Liver (tissue), 9 donors: ENCODE data around the gene TNPO3. TPM values are rescaled to one million over a fixed set of nuclear protein-coding genes. Genes with fewer than 3 reads are reported as not detected.

ENCODE experiments used
- DNase-seq: peaks from one replicate; pipeline ENCODE4 v3.0.0-alpha.2; 2017; ENCODE audit warnings: low spot score
- H3K27ac ChIP-seq, 2 donors: one replicate each; pipeline ENCODE4 v1.7.0; 2013; ENCODE audit warnings: inconsistent platforms in 2 of 2, low read length in 2 of 2, control low read depth in 1 of 2, low read depth in 1 of 2, mild to moderate bottlenecking in 1 of 2
- H3K27me3 ChIP-seq, 4 donors: one replicate each; pipeline versions ENCODE4 v1.6.1 to v1.7.0; 2013; ENCODE audit warnings: low read length in 3 of 4, inconsistent platforms in 1 of 4, mild to moderate bottlenecking in 1 of 4, moderate library complexity in 1 of 4; ENCODE audit not compliant: control insufficient read depth in 4 of 4, insufficient read depth in 4 of 4
- H3K36me3 ChIP-seq, 4 donors: one replicate each; pipeline versions ENCODE4 v1.6.1 to v1.7.0; 2013; ENCODE audit warnings: low read length in 3 of 4, mild to moderate bottlenecking in 3 of 4, low read depth in 1 of 4, moderate library complexity in 1 of 4; ENCODE audit not compliant: control insufficient read depth in 4 of 4, insufficient read depth in 3 of 4
- H3K4me1 ChIP-seq, 4 donors: one replicate each; pipeline versions ENCODE4 v1.6.1 to v1.7.0; 2013; ENCODE audit warnings: low read length in 3 of 4, mild to moderate bottlenecking in 3 of 4, moderate library complexity in 1 of 4; ENCODE audit not compliant: control insufficient read depth in 4 of 4, insufficient read depth in 4 of 4
- H3K4me3 ChIP-seq, 3 donors: one replicate each; pipeline versions ENCODE4 v1.6.1 to v1.7.0; 2013; ENCODE audit warnings: low read length in 3 of 3, control low read depth in 1 of 3, low read depth in 1 of 3, mild to moderate bottlenecking in 1 of 3
- H3K9ac ChIP-seq, 2 donors: one replicate each; pipeline ENCODE4 v1.7.0; 2013; ENCODE audit warnings: low read length in 2 of 2, mild to moderate bottlenecking in 2 of 2, moderate library complexity in 2 of 2, control low read depth in 1 of 2, low read depth in 1 of 2
- H3K9me3 ChIP-seq, 4 donors: one replicate each; pipeline versions ENCODE4 v1.6.1 to v1.7.0; 2013; ENCODE audit warnings: low read length in 3 of 4; ENCODE audit not compliant: control insufficient read depth in 4 of 4
- ATF3 ChIP-seq: IDR thresholded peaks from 2 replicates; pipeline ENCODE4 v1.6.1; 2016; ENCODE audit warnings: antibody characterized with exemption
- CTCF ChIP-seq: fragments of 150-350 bp; IDR thresholded peaks from 2 replicates; pipeline ENCODE4 v1.5.1; 2017; ENCODE audit warnings: improper control_type of control experiment, low read depth, low read length; ENCODE audit not compliant: missing input control
- EGR1 ChIP-seq, 2 donors: IDR thresholded peaks; 2 replicates each; pipeline ENCODE4 v1.6.1; 2016 to 2018; ENCODE audit warnings: antibody characterized with exemption in 2 of 2, low read depth in 2 of 2
- FOXA1 ChIP-seq: IDR thresholded peaks from 2 replicates; pipeline ENCODE4 v1.6.1; 2016; ENCODE audit warnings: antibody characterized with exemption
- FOXA2 ChIP-seq: IDR thresholded peaks from 2 replicates; pipeline ENCODE4 v1.6.1; 2016; ENCODE audit warnings: antibody characterized with exemption
- HNF4A ChIP-seq, 2 donors: conservative IDR thresholded peaks; 2 replicates each; pipeline ENCODE4 v1.6.1; 2016; ENCODE audit warnings: antibody characterized with exemption in 2 of 2, mild to moderate bottlenecking in 2 of 2
- HNF4G ChIP-seq: IDR thresholded peaks from 2 replicates; pipeline ENCODE4 v1.6.1; 2016; ENCODE audit warnings: antibody characterized with exemption
- JUND ChIP-seq, 2 donors: IDR thresholded peaks; 2 replicates each; pipeline ENCODE4 v1.6.1; 2016; ENCODE audit warnings: antibody characterized with exemption in 2 of 2
- MAX ChIP-seq: IDR thresholded peaks from 2 replicates; pipeline ENCODE4 v1.6.1; 2016; ENCODE audit warnings: antibody characterized with exemption
- NR2F2 ChIP-seq: IDR thresholded peaks from 2 replicates; pipeline ENCODE4 v1.6.1; 2016; ENCODE audit warnings: antibody characterized with exemption
- RAD21 ChIP-seq, 2 donors: IDR thresholded peaks; 2 replicates each; pipeline ENCODE4 v1.6.1; 2016; ENCODE audit warnings: antibody characterized with exemption in 2 of 2, mild to moderate bottlenecking in 2 of 2
- REST ChIP-seq: IDR thresholded peaks from 2 replicates; pipeline ENCODE4 v1.6.1; 2016; ENCODE audit warnings: antibody characterized with exemption, mild to moderate bottlenecking
- RXRA ChIP-seq, 2 donors: IDR thresholded peaks; 2 replicates each; pipeline ENCODE4 v1.6.1; 2017 to 2018; ENCODE audit warnings: antibody characterized with exemption in 2 of 2, mild to moderate bottlenecking in 1 of 2
- TAF1 ChIP-seq: conservative IDR thresholded peaks from 2 replicates; pipeline ENCODE4 v1.6.1; 2016; ENCODE audit warnings: antibody characterized with exemption, mild to moderate bottlenecking
- YY1 ChIP-seq: IDR thresholded peaks from 2 replicates; pipeline ENCODE4 v1.6.1; 2016; ENCODE audit warnings: antibody characterized with exemption, mild to moderate bottlenecking
- ZBTB33 ChIP-seq: IDR thresholded peaks from 2 replicates; pipeline ENCODE4 v1.6.1; 2016; ENCODE audit warnings: antibody characterized with exemption
- WGBS: extraction: QIAGEN DNeasy Blood & Tissue Kit; methylation state at CpG from one replicate; pipeline ENCODE4 v1.1.7; 2013; 5-methylcytosine and 5-hydroxymethylcytosine counted together
- polyA plus RNA-seq, 2 donors: library from polyadenylated mRNA; stranded (reverse) in 1 of 2; unstranded in 1 of 2; fragments of 200-250 nt in 1 of 2; fragments of >200 nt in 1 of 2; fragmentation: Nextera tagmentation in 1 of 2; extraction: Ambion mirVana in 1 of 2; gene quantifications; one replicate each; pipeline versions ENCODE4 v1.2.1 to v1.2.3, GENCODE V29; 2013 to 2015
- total RNA-seq, 2 donors: library from RNA; depleted of rRNA; stranded (reverse); fragments of >200 nt; gene quantifications; one replicate each; pipeline ENCODE4 v1.2.3, GENCODE V29; 2014
- donor health status: healthy.
- donor health status: healthy.
- donor health status: healthy.
- donor health status: healthy.
- donor health status: healthy.

TNPO3 gene
- total and polyA plus RNA-seq, 4 donors = 9.2 to 38.9 (median 20.0) TPM

GRCh38 chr7:129017933-129018538 lies 36.9 kb downstream of the TNPO3 start:
- Histone ChIP-seq H3K9me3 (no peaks in the 10 kb centered on the region), H3K36me3 (peaks cover 0 to 5% (median 2%) of the 10 kb centered on the region in 4 donors), H3K4me3 (no peak overlapping the region), H3K27me3 (no peaks in the 10 kb centered on the region), H3K4me1 (peaks cover 2 to 28% (median 22%) of the 10 kb centered on the region in 4 donors), H3K27ac (no peak overlapping the region), H3K9ac (no peak overlapping the region)
- 96% methylated on average over 4 of the region's 4 CpGs for WGBS
- TF ChIP-seq RAD21 (IDR thresholded peaks at IDR 0.05) (no peak), NR2F2 (no peak), JUND (IDR thresholded peaks at IDR 0.05) (no peak), RXRA (IDR thresholded peaks at IDR 0.05) (no peak), ZBTB33 (no peak), FOXA1 (no peak), HNF4G (no peak), YY1 (no peak), EGR1 (IDR thresholded peaks at IDR 0.05; ENCODE audit: low read depth in 2 of 2) (no peak), TAF1 (no peak), ATF3 (no peak), REST (no peak), MAX (no peak), HNF4A (conservative IDR thresholded peaks at IDR 0.05) (no peak), FOXA2 (no peak), CTCF (no peak)
- DNase-seq = no peak

- no peaks in the 10 kb centered on the region for H3K27me3 ChIP-seq
- WGBS = 60% methylated on average over 2 of the region's 2 CpGs
- peaks cover 2 to 34% (median 27%) of the 10 kb centered on the region in 4 donors for H3K4me1 ChIP-seq
- H3K4me3 ChIP-seq = no peak overlapping the region
- H3K36me3 ChIP-seq = peaks cover 0 to 5% (median 2%) of the 10 kb centered on the region in 4 donors
- no peak overlapping the region for H3K9ac ChIP-seq
- no peak for DNase-seq
- H3K27ac ChIP-seq = no peak overlapping the region
- no peaks in the 10 kb centered on the region for H3K9me3 ChIP-seq
- TF ChIP-seq TAF1 (no peak), CTCF (no peak), MAX (no peak), REST (no peak)
These were observed 37.6 kb downstream of the TNPO3 start for GRCh38 chr7:129017264-129017663.
